ENCODE results near the gene FABP1. TPM values are rescaled to one million over a fixed set of nuclear protein-coding genes. Genes with fewer than 3 reads are reported as not detected.

FABP1 gene
- polyA plus RNA-seq, 2 of the 4 experiments (the other 2 are of a cell fraction): not detected

DNA sequence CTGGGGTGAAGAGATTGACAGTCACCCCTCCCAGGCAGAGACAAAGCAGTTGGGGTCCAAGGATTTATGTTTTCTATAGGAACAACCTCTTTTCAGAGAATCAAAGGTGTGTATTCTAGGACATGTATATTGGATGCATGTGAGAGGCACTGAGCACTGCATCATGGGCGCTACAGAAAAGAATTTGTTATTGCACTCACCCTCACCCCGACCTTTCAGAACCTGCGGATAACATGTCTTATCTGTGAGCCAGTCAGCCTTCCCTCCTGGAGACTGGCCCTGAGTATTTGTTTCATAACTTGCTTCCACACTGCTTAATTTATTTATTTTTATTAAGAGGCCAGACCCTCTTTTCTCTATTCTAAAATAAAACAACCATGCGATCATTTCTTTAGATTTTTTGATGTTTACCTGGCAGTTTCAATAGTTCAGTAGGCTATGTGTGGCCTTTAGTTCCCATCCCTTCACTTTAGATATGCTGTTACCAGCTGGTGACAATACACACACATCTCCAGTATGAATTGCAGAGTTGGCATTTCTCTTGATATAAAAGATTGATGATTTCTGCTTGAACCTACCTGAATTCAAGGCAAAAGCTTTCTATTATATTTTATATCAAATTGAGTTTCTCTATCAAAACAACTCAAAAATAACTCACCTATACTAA is 29.8 kb downstream of the FABP1 start:
- no peak overlapping the region for H3K4me2 ChIP-seq
- FAIRE-seq (no peak), ATAC-seq (no peak), DNase-seq (ENCODE audit: low read depth in 1 of 2, low spot score in 1 of 2) (no peak)
- ChIA-PET POLR2A (no interaction called here), CTCF (interaction anchor here (1.8 kb wide), 1 partner anchor 38 kb away, joined by 8 read pairs; no protein-coding TSS in a partner anchor)
- TF ChIP-seq CHD2 (IDR thresholded peaks at IDR 0.05; ENCODE audit: low read length, partially characterized antibody) (no peak), POLR2A (IDR thresholded peaks at IDR 0.05; ENCODE audit: low read length) (no peak), MAFK (IDR thresholded peaks at IDR 0.05; ENCODE audit: partially characterized antibody) (peak; percentile 53), ZFP36 (IDR thresholded peaks at IDR 0.05; ENCODE audit: borderline replicate concordance, partially characterized antibody) (no peak)
- no peak overlapping the region for H3K4me3 ChIP-seq
- no peak overlapping the region for H3K27ac ChIP-seq
- H3K9me3 ChIP-seq: no peaks in the 10 kb centered on the region
- no peaks in the 10 kb centered on the region for H3K4me1 ChIP-seq
- 45% methylated on average over 4 of the region's 4 CpGs for WGBS (ENCODE audit: missing lambda C conversion rate)

GRCh38 chr2:88097192-88097591 is 30.7 kb downstream of the FABP1 start:
- FAIRE-seq: no peak
- Histone ChIP-seq H3K4me3 (no peak overlapping the region), H3K4me1 (no peaks in the 10 kb centered on the region), H3K4me2 (no peak overlapping the region), H3K9me3 (no peaks in the 10 kb centered on the region), H3K27ac (no peak overlapping the region)
- TF ChIP-seq RNF2 (IDR thresholded peaks at IDR 0.05; ENCODE audit: borderline replicate concordance, low read depth): no peak
- TF ChIP-seq PHF8 (IDR thresholded peaks at IDR 0.05; ENCODE audit: borderline replicate concordance, low read depth): no peak
- TF ChIP-seq SREBF2 (IDR thresholded peaks at IDR 0.05): no peak
- no peak for TF ChIP-seq MAZ (IDR thresholded peaks at IDR 0.05; ENCODE audit: borderline replicate concordance, low read depth, low read length)
- TF ChIP-seq FOSB (CRISPR knock-in tag; IDR thresholded peaks at IDR 0.05): no peak
- TF ChIP-seq RAD21 (conservative IDR thresholded peaks at IDR 0.05 in 1 of 2, IDR thresholded peaks at IDR 0.05 in 1 of 2): no peak
- TF ChIP-seq CHD4 (IDR thresholded peaks at IDR 0.05; ENCODE audit: borderline replicate concordance): no peak
- TF ChIP-seq NR3C1 (IDR thresholded peaks at IDR 0.05): no peak
- no peak for DNase-seq (ENCODE audit: low read depth in 1 of 2, low spot score in 1 of 2)
- POLR2A ChIA-PET: no interaction called here
- 15% methylated on average over 3 of the region's 3 CpGs for WGBS (ENCODE audit: missing lambda C conversion rate)
- CTCF ChIA-PET: interaction anchor here (1.7 to 1.9 kb wide), 2 partner anchors 37 to 65 kb away, joined by 3 to 6 read pairs; no protein-coding TSS in a partner anchor
- ATAC-seq: no peak

GRCh38 chr2:88096708-88097107 is 31.2 kb downstream of the FABP1 start:
- no peak overlapping the region for H3K4me3 ChIP-seq
- H3K4me1 ChIP-seq: no peaks in the 10 kb centered on the region
- H3K9me3 ChIP-seq: no peaks in the 10 kb centered on the region
- DNase-seq (ENCODE audit: low read depth in 1 of 2, low spot score in 1 of 2) (no peak), FAIRE-seq (no peak), ATAC-seq (no peak)
- 34% methylated on average over 5 of the region's 5 CpGs for WGBS (ENCODE audit: missing lambda C conversion rate)
- H3K4me2 ChIP-seq: no peak overlapping the region
- ChIA-PET POLR2A (no interaction called here), CTCF (interaction anchor here (0.6 to 1.9 kb wide), 5 partner anchors 12 to 211 kb away, joined by 3 to 6 read pairs (median 3); no protein-coding TSS in a partner anchor)
- H3K27ac ChIP-seq: no peak overlapping the region
- TF ChIP-seq EP300 (IDR thresholded peaks at IDR 0.05) (no peak), HEYL (CRISPR knock-in tag; IDR thresholded peaks at IDR 0.05) (no peak)

GRCh38 chr2:88095022-88095421 is 32.8 kb downstream of the FABP1 start:
- no peak overlapping the region for H3K27ac ChIP-seq
- FAIRE-seq (no peak), ATAC-seq (no peak), DNase-seq (ENCODE audit: low read depth in 1 of 2, low spot score in 1 of 2) (no peak)
- 8% methylated on average over 3 of the region's 3 CpGs for WGBS (ENCODE audit: missing lambda C conversion rate)
- TF ChIP-seq, protein P1, sequence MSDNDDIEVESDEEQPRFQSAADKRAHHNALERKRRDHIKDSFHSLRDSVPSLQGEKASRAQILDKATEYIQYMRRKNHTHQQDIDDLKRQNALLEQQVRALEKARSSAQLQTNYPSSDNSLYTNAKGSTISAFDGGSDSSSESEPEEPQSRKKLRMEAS (IDR thresholded peaks at IDR 0.05): no peak
- no peak overlapping the region for H3K4me3 ChIP-seq
- no peaks in the 10 kb centered on the region for H3K4me1 ChIP-seq
- CTCF ChIA-PET: interaction anchor here (0.6 to 1.8 kb wide), 4 partner anchors 12 to 256 kb away, joined by 3 to 5 read pairs (median 4); no protein-coding TSS in a partner anchor
- POLR2A ChIA-PET: no interaction called here
- no peak overlapping the region for H3K4me2 ChIP-seq
- no peaks in the 10 kb centered on the region for H3K9me3 ChIP-seq

- ChIA-PET POLR2A (no interaction called here), CTCF (interaction anchor here (1.5 kb wide), 1 partner anchor 91 kb away, joined by 4 read pairs; no protein-coding TSS in a partner anchor)
- TF ChIP-seq HDAC2 (IDR thresholded peaks at IDR 0.05): no peak
- TF ChIP-seq ELK1 (IDR thresholded peaks at IDR 0.05; ENCODE audit: low read depth, low read length): no peak
- TF ChIP-seq POLR2A (IDR thresholded peaks at IDR 0.05; ENCODE audit: low read length): no peak
- TF ChIP-seq NFE2L2 (conservative IDR thresholded peaks at IDR 0.05; ENCODE audit: low read length): no peak
- TF ChIP-seq CBX8 (IDR thresholded peaks at IDR 0.05): no peak
- no peak for TF ChIP-seq HEYL (CRISPR knock-in tag; IDR thresholded peaks at IDR 0.05)
- no peak for TF ChIP-seq RAD21 (conservative IDR thresholded peaks at IDR 0.05 in 1 of 2, IDR thresholded peaks at IDR 0.05 in 1 of 2)
- no peak for TF ChIP-seq MAZ (IDR thresholded peaks at IDR 0.05; ENCODE audit: borderline replicate concordance, low read depth, low read length)
- TF ChIP-seq, protein P2, sequence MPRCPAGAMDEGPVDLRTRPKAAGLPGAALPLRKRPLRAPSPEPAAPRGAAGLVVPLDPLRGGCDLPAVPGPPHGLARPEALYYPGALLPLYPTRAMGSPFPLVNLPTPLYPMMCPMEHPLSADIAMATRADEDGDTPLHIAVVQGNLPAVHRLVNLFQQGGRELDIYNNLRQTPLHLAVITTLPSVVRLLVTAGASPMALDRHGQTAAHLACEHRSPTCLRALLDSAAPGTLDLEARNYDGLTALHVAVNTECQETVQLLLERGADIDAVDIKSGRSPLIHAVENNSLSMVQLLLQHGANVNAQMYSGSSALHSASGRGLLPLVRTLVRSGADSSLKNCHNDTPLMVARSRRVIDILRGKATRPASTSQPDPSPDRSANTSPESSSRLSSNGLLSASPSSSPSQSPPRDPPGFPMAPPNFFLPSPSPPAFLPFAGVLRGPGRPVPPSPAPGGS (IDR thresholded peaks at IDR 0.05): no peak
- TF ChIP-seq ZC3H11A (IDR thresholded peaks at IDR 0.05): no peak
- TF ChIP-seq JUNB (IDR thresholded peaks at IDR 0.05): no peak
- TF ChIP-seq ZNF302 (CRISPR knock-in tag; IDR thresholded peaks at IDR 0.05): no peak
- no peak for TF ChIP-seq NR3C1 (IDR thresholded peaks at IDR 0.05)
- no peak for TF ChIP-seq JUN (IDR thresholded peaks at IDR 0.05)
- no peak for TF ChIP-seq FOSB (CRISPR knock-in tag; IDR thresholded peaks at IDR 0.05)
- TF ChIP-seq, protein P3, sequence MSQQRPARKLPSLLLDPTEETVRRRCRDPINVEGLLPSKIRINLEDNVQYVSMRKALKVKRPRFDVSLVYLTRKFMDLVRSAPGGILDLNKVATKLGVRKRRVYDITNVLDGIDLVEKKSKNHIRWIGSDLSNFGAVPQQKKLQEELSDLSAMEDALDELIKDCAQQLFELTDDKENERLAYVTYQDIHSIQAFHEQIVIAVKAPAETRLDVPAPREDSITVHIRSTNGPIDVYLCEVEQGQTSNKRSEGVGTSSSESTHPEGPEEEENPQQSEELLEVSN (IDR thresholded peaks at IDR 0.05; ENCODE audit: borderline replicate concordance, low read depth): no peak
- H3K4me3 ChIP-seq: no peak overlapping the region
- DNase-seq (ENCODE audit: low read depth in 1 of 2, low spot score in 1 of 2) (no peak), FAIRE-seq (no peak), ATAC-seq (no peak)
- no peak overlapping the region for H3K27ac ChIP-seq
- no peak overlapping the region for H3K4me2 ChIP-seq
- H3K9me3 ChIP-seq: no peaks in the 10 kb centered on the region
- no peaks in the 10 kb centered on the region for H3K4me1 ChIP-seq
These were observed 35.1 kb downstream of the FABP1 start for GRCh38 chr2:88092773-88093172.
